Choroid plexus epithelial cell (primary cell): ENCODE results near the gene IDH3G.

Source experiments
- DNase-seq: peaks from one replicate; pipeline ENCODE4 v3.0.0-alpha.2; 2010; ENCODE audit warnings: low read depth
- H3K4me3 ChIP-seq: 2 replicates; pipeline ENCODE4 v1.5.1; 2011; ENCODE audit warnings: low read depth, mild to moderate bottlenecking, control low read depth, low read length, moderate library complexity
- CTCF ChIP-seq: conservative IDR thresholded peaks from 2 replicates; pipeline ENCODE4 v1.5.1; 2011; ENCODE audit warnings: low read depth, mild to moderate bottlenecking, control low read depth, inconsistent platforms, low read length, moderate library complexity

The IDH3G gene

GRCh38 chrX:153781428-153782047 lies 12.6 kb downstream of the IDH3G start:
- DNase-seq, result no peak
- no peak overlapping the region for H3K4me3 ChIP-seq
- no peak for TF ChIP-seq CTCF

GRCh38 chrX:153780678-153781427 lies 13.3 kb downstream of the IDH3G start, which contains the start of gene SRPK3:
SRPK3 (plus strand) TSS chrX:153781041; CDS start chrX:153781087, 46 bp downstream.
- no peak for DNase-seq
- H3K4me3 ChIP-seq, result no peak within 1 kb of the TSS
- no peak for TF ChIP-seq CTCF

- no peak for DNase-seq
- TF ChIP-seq CTCF, result no peak
- no peak overlapping the region for H3K4me3 ChIP-seq
Observed at GRCh38 chrX:153779891-153780677, 14.1 kb downstream of the IDH3G start.

GRCh38 chrX:153778684-153779101 lies 15.5 kb downstream of the IDH3G start:
- no peak for TF ChIP-seq CTCF
- no peak overlapping the region for H3K4me3 ChIP-seq
- no peak for DNase-seq

- no peak for DNase-seq
- no peak for TF ChIP-seq CTCF
Observed at GRCh38 chrX:153778181-153778580, 16.0 kb downstream of the IDH3G start.

GRCh38 chrX:153777261-153778090 lies 16.7 kb downstream of the IDH3G start:
- no peak for TF ChIP-seq CTCF
- DNase-seq, result no peak

More at GRCh38 chrX:153778181-153778580, 16.0 kb downstream of the IDH3G start:
- no peak overlapping the region for H3K4me3 ChIP-seq

More at GRCh38 chrX:153777261-153778090, 16.7 kb downstream of the IDH3G start:
- H3K4me3 ChIP-seq, result no peak overlapping the region
